Cerebellar cortex (tissue), 1 donor: ENCODE data around the gene CLEC18B.

Source experiments
- DNase-seq: peaks from one replicate; pipeline ENCODE4 v3.0.0-alpha.2; 2015; ENCODE audit warnings: low spot score

CLEC18B gene

DNA sequence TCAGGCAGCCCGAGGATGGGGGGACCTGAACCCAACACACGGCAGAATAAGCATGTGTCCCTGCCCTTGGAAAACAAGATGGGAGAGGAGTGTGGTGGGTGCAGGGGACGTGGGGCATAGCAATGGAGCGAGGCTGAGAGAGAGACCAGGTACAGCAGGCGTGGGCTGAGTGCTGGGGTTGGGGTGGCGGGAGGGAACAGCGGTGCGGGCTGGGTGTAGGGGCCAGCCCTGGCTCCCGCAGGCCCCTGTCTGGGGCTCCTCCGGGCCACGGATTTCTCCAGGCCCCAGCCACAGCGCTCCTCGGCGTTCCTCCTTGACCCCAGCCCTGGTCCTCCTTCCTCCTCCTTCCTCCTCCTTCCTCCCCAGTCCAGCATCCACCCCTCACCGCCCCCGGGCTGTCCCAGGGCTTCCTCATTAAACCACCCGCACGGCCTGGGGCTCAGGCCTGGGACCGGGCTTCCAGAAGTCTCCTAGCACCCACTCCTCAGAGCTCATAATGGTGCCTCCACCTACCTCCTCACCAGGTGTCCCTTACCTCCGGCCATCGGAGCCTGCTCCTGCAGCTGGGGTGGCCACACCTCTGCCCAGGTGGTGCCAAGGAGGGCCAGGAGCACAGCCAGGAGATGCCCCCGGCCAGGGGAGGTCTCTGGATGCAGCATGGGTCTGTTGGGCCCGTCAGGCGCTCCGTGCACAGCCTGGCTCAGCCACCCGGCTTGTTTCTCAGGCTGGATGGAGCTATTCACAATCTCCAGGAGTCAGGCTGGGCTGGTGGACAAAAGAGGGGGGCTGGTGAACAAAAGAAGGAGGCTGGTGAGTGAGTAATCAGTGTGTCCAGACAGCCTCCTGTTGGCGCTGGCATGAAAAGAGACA, at the start of gene CLEC18B:
TSS of gene CLEC18B (minus strand) at position 867 of the 870 bp plus-strand sequence. CDS start at position 659, 208 bp downstream.
- DNase-seq = peak; percentile 38

DNA sequence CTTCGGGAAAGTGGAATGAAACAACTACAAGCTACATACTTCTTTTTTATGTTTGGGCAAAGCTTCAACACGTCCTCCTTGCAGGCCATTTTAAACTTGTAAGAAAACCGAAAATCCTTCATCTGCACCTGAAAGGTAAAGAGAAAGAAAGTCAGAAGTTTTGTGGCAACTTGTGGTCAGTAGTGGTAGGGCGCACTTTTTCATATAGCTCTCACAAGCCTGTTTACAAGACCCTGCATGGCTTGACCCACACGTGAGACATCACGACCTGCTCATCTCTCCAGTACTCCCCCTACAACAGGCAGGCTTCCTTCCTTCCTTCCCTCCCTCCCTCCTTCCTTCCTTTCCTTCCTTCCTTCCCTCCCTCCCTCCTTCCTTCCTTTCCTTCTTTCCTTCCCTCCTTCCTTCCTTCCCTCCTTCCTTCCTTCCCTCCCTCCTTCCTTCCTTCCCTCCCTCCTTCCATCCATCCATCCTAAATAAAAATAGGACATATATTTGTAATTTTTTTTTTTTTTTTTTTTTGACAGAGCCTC, 48.7 kb upstream of the CLEC18B start:
- DNase-seq = no peak

DNA sequence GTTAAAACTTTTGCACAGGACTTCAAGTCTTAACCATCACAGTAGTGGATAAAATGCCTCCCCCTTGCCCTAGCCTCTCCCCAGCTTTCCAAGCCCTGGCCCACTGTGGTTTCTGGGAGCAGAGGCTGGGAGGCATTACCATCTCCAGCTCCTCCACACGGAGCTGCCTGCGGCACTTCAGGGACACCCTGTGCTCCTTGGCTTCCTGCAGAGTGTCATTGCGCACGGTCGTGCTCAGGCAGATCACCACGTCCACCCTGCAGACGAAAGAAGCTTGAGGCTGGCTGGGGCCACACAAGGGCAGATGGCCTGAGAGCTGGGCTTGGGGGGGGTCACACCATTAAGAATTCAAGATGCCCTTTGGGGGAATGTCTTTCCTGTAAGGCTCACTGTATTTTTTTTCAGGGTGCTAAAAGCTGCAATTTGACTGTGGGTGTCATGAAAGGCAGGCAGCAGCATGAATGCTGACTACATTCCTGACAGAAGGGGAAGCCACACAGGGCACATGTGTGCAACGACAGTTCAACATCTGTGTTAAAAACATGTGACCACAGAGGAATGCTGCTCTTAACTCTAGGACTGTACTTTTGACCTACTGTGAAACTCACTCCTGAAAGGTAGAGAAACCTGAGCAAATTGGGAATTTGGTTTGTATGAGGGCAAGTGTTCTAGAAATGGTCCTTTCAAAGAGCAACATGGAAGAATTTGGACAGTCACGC, 47.7 kb upstream of the CLEC18B start:
- DNase-seq = no peak

DNA sequence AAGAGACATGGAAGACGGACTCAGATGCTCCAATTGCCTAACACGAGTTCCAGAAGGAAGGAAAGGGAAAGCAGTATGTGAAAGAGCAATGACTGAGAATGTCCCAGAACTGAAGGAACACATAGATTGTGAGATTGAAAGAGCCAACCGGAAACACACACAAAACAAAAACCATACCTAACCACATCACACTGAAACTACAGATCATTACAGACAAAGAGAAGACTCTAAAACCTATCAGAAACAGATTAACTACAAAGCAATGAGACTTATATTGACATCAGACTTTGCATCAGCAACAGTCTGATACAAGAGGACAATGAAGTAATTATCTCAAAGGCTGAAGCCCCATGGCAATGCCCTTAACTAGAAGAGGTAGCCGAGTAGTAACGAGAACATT, 45.6 kb upstream of the CLEC18B start:
- DNase-seq = no peak

DNA sequence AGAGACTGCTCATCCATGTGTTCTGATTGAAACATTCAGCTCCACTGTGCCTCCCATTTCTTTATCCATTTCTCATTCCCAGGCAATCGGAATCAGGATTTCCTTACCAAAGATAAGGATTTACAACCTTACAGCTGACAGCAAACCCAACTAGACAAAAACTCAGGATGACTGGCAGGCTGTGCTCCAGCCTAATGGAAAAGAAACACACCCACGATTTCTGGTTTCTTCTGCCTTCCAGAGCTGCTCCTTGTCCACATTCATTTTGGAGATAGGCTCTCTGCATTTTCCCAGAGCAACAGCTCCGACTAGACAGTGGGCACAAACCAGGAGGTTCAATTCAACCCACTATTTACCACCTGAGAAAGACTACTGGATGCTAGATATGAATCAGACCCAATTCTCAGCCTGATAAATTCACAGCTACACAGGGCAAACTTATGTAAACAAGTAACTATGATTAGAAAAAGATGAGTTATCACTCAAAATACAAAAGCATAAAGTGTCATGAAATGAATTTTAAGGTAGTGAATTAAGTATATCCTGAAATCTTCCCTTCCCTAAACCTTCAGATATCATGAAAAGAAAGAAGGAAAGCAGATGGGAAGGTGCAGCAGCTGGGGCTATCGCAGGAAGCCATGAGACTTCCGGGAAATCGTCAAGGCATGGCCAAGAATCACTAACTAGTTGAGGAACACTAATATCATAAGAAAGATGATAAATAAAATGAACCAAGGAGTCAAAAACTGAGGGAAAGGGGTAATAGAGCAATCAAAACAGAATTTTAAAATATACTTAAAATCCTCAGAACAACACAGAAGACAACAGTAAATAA, 44.8 kb upstream of the CLEC18B start:
- no peak for DNase-seq

DNA sequence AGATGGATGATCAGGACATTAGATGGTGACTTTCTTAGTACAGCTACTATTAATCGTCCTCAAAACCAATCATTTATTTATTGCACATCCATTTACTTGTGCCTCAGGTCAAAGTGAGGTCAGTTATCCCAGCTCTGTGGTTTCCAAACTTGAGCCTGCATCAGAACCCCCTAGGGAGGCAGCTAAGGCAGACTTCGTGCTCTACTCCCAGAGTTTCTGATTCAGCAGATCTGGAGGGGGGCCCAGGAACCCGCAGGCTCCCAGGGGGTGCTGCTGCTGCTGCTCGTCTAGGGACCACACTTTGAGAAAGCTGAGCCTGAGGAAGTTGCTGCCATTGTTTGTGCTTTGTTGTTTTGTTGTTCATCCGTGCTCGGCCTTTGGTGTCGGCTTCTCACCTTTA, 44.0 kb upstream of the CLEC18B start:
- no peak for DNase-seq

DNA sequence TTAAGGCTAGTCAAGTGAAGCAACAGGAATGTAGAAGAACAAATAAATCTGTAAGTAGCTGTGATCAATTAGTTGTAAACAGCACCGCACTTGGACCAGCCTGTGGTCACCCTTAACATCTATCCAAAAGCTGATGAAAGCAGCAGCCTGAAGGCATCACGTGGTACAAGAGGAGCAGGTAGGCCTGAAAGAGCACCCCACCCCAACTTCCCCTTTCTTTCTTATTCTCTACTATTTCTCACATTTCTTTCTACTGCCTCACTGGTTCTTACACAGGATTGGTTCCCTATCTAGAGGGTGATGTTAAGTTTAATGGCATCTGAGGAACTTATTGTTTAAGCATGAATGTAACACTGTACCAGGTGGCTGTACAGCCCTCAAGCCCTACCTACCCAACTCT, 42.6 kb upstream of the CLEC18B start:
- DNase-seq = no peak

DNA sequence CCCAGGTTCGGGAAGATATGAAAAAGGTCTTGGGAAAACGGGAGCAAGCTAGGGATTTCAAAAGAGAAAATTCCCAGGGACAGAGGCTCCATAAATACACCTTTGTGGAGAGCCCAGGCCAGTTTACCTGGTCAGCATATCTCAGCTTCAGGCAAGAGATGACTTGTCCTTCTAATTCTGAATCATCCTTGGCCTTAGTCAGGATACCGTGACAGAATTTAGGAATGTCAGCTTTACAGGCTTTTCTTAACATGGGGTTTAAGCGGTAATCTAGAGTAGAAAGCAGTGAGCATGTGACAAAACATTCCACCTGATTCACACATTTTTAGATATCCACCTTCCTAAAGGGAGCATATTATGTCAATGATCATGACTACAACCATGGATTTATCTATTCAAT, 41.1 kb upstream of the CLEC18B start:
- no peak for DNase-seq

DNA sequence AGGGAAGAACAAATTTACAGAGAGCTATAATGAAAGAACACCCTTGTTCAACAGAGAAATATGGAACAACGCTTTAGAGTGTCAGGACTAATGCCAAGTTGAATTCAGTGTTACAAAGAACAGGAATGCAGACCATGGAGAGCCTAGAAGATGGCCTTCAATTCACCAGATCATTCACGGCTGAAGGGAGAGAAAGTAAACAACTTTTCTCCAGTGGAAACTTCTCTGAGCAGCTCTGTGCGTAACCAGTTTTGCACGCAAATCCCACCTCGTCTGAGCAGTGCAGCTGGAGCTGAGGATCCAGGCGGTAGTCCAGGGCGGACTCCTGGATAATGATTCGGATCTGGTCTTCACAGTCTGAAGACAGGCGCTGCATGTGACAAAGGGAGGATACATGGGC, 40.5 kb upstream of the CLEC18B start:
- DNase-seq = no peak

DNA sequence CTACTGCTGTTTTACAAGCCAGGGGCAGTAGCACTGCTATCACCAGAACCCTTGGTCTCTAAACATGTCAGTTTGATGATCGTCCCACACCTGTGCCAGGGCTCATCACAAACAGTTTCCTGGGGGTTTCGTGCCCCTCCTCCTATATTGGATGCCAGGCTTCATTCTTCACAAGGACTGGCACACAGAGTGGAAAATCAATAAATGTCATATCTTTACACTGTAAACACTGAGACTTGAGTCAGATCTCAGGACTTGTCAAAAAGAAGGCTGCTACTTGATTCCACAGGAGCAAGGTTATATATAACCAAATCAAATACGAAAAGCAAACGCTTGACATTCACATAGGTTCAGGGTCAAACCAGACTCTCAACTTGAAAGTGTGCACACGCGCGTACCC, 39.3 kb upstream of the CLEC18B start:
- DNase-seq = no peak

DNA sequence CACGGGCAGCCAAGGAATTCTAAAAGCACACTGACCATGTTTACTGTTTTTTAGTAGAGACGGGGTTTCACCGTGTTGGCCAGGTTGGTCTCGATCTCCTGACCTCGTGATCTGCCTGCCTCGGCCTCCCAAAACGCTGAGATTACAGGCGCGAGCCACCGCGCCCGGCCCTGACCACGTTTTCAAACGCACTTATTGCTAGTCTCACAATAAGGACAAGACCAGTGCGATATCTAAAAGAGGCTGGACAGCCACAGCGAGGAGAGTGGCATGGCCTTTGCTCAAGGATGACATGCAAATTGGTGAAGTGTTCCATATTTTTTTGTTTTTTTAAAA, 35.0 kb upstream of the CLEC18B start:
- DNase-seq = no peak

DNA sequence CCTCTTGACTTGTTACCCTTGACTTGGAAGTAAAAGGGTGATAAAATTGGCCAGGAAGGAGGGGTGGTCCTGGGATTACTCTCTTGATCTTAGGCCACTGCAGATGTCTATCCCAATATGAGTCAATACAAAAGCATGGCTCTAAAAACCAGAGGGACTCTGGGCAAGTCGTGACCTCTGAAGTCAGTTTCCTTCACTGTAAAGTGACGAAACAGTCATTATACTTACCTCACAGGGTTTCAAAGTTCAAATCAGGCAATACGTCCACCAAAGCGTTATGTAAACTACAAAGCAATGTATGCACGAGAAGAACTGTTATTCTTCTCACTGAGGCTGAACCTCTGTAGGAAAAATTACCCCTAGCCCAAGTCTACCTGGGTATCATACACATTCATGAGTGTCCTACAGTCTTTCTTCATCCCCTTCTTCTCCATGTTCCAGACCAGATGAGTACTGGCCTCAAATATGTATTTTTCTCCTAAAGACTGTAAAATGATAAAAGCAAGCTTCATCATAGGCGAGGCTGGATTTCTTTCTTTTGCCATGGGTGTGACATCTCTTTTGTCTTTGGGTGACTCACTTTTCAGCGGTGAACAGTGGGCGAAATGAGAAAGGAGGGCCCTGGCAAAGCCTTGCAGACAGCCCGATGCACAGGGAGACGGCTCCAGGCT, 34.5 kb upstream of the CLEC18B start:
- DNase-seq = no peak

DNA sequence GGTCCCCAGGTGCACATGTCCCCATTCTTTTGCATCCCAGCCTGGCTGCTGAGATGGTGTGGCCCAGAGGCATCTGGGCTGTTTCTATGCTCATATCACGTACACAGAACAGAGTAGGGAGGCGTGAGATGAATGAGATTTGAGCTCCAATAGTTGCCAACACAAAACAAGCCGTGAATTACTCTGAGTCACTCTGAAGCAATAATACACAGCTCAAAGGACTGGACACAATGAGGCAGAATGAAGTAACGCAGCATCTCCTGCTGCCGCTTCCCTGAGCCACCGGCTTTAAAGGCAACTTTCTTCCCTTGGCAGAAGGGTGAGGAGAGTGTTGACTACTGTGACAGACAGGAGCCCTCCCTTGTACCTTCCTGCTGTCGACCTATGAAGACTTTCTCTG, 33.9 kb upstream of the CLEC18B start:
- DNase-seq = no peak

DNA sequence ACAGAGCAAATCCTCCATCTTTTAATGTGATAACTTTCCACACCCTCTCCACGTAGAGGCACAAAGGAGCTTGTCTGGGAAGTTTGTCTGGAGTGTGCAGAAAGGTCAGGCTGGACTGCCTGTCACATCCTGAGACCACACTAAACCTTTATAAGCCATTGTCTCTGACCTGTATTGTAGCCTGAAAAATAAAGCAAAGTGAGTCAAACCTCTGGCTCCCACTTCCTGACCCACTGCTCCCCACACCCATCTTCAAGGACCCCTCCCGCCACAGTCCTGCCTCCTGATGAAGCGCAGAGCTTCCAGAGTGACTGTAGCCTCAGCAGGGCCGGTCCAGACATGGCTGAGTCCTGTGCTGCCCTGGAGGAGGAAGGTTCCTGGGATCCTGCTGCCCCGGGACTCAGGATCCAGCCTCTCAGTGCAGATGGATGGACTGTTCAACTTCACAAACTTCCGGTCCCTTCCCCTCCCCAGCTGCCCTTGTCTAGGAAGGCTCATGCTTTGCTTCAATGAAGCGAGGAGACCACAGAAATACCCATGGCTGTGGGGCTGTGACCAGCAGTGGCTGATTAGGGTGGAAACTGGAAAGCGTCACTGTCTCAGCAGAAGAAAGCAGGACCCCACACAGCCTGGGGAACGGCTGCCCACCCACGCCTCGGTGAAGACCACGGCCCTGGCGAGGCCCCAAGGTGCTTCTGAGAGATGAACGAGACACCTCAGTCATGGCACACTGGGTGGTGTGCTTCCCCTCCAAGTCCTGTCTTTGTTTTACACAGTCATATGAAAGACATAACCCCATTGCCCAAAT, 30.9 kb upstream of the CLEC18B start:
- DNase-seq = no peak

DNA sequence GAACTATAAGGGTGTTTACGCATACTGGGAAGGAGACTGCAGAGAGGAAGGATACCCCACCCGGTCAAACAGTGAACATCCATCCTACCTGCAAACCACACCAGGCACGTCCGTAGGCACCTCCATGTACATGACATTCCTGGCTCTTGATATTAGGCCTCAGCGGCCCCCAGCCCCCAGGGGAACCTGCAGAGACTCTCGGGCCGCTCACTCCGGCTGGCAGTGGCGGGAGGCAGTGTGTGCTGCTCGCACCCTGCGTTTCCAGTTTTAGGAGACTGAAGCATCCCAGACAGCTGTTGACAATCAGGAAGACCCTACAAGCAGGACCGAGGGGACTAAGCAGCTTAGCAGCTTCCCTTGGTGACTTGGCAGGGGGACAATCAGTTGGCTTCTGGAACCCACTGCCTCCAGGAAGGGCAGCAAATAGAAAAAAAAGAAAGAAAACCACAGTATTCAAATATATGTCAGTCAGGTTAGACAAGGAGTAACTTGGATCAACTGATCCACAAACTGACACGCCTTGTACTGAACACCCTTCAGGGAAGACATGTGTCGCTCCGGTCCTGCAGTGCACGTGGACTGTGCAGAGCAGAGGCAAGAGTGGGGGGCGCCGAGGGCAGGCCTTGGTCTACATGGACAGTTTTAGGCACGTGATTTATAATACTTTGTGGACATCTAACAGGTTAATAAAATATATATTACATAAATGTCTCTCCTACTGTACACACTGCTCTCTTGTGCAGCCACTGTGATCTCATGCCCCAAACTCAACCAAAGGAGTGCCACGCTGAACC, 29.9 kb upstream of the CLEC18B start:
- no peak for DNase-seq

DNA sequence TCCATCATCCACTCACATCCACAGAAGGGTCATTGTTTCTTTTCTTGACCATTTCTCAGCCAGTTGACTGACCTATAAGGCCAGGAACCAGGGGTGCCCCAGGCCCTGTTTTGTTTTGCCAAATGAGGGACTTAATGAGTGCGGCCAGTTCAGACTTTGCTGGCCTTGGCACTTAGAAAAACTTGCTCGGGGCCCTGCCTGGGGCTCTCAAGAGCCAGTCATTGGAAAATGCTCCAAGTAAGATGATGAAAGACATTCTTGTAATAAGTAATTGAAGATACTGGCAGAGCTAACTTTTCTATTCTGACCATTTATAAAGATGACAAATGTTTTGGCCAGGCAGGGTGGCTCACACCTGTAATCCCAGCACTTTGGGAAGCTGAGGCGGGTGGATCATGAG, 29.0 kb upstream of the CLEC18B start:
- no peak for DNase-seq

DNA sequence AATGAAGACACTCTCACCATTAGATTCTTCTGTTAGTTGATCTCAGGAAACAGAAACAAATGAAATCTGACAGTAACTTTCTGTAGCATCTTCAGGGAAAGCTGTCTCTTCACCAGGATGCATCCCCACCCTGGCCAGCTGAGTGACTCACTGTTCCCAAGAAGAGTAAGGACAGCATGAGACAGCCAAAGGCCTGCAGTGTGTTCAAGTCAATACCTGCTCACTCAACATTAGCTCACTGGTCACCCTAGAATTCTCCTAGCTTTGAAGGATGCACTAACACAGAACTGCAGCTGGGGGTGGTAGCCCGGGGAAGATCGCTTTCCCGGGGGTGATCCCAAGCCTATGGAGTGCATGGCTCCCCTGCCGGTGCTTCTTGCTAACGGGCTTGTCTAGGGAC, 28.2 kb upstream of the CLEC18B start:
- no peak for DNase-seq

DNA sequence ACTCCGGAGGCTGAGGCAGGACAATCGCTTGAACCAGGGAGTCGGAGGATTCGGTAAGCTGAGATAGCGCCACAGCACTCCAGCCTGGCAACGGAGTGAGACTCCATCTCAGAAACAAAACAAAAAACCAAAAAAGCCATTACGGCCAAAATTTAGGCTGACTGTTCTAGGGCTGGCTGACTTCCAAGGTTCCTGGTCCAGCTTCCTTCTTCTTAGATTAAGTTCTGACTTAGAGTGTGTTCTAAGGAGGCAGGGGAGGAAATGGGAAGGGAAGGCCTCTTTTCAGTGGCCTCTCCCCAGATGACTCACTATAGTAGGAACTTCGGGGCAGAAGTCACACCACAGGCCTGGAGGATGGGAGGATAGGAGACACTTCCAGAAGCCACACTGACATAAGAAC, 27.7 kb upstream of the CLEC18B start:
- DNase-seq = no peak

DNA sequence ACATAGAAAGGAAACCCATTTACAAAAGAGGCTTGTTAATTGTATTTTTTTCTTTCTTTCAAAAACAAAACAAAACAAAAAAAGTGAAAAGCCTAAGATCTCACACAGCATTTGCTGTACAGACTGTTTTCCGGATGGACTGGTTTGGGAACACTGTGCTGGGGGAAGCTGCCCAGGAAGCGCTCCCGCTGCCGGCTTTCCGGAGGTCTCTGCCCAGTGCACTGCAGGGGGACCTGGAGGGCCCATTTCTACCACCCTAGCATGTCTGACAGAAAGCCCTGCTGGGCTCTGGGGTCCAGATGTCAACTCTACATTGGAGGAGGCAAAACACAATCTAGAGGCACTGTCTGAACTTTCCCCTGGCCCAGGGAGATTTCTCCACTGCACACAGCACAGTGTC, 26.3 kb upstream of the CLEC18B start:
- DNase-seq = peak; percentile 28

DNA sequence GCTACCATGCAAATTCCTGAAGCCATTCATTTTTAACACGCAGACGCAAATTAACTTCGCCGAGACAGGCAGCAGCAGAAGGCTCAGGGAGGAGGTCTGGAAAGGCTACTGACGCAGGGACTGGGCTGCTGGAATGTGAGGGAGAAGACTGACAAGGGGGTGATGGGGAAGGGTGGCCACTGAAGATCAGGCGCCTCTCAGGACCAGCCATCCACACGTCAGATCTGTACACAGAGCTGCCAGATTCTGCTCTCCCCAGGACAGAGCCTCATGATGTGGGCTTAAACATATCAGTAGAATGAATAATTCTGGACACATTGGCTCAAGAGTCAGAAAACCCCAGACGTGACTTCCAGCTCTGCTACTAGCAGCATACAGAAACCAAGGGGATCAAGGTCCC, 25.6 kb upstream of the CLEC18B start:
- DNase-seq = peak; percentile 6
